NCI-H82 (cell line): Measurements from ENCODE around the gene ZNF335.

Source experiments
- DNase-seq: peaks from one replicate; lab custom pipeline; 2025; lab: John Stamatoyannopoulos, UW

The ZNF335 gene

GRCh38 chr20:45971675-45972499 lies at the start of gene ZNF335:
Gene ZNF335, minus strand, starts transcription at chr20:45972203. Its CDS starts 793 bp downstream, at chr20:45971410.
- DNase-seq: peak; percentile 97

GRCh38 chr20:46020555-46020954 lies 48.6 kb upstream of the ZNF335 start:
- peak; percentile 95 for DNase-seq

- DNase-seq: no peak
These were observed 46.6 kb upstream of the ZNF335 start for GRCh38 chr20:46018611-46019010.

GRCh38 chr20:46018112-46018511 lies 46.1 kb upstream of the ZNF335 start:
- DNase-seq: no peak

GRCh38 chr20:46017272-46017671 lies 45.3 kb upstream of the ZNF335 start:
- DNase-seq: no peak

- peak; percentile 61 for DNase-seq
These were observed 42.8 kb upstream of the ZNF335 start for GRCh38 chr20:46014517-46015396.

GRCh38 chr20:46013829-46014516 lies 42.0 kb upstream of the ZNF335 start:
- DNase-seq: peak; percentile 93

- peak; percentile 63 for DNase-seq
These were observed 41.4 kb upstream of the ZNF335 start for GRCh38 chr20:46013322-46013828.

GRCh38 chr20:46012921-46013320 lies 40.9 kb upstream of the ZNF335 start:
- no peak for DNase-seq

GRCh38 chr20:46011631-46012482 lies 39.9 kb upstream of the ZNF335 start:
- DNase-seq: peak; percentile 98

GRCh38 chr20:46010491-46011391 lies 38.7 kb upstream of the ZNF335 start:
- peak; percentile 60 for DNase-seq

- no peak for DNase-seq
These were observed 37.8 kb upstream of the ZNF335 start for GRCh38 chr20:46009816-46010215.

GRCh38 chr20:46007671-46008070 lies 35.7 kb upstream of the ZNF335 start:
- no peak for DNase-seq

GRCh38 chr20:46006964-46007363 lies 35.0 kb upstream of the ZNF335 start:
- no peak for DNase-seq

- DNase-seq: no peak
These were observed 34.2 kb upstream of the ZNF335 start for GRCh38 chr20:46006022-46006705.

- DNase-seq: no peak
These were observed 33.0 kb upstream of the ZNF335 start for GRCh38 chr20:46004889-46005473.

GRCh38 chr20:46004187-46004586 lies 32.2 kb upstream of the ZNF335 start:
- DNase-seq: no peak

- DNase-seq: no peak
These were observed 30.0 kb upstream of the ZNF335 start for GRCh38 chr20:46002008-46002407.

GRCh38 chr20:46001498-46001897 lies 29.5 kb upstream of the ZNF335 start:
- no peak for DNase-seq
